ENCODE data around the gene NDUFB6. TPM values are rescaled to one million over a fixed set of nuclear protein-coding genes. Genes with fewer than 3 reads are reported as not detected.
A peak's percentile ranks its signal among the peaks of the same experiment; 100 is the strongest.
"Not testable (repeated sequence)": the region's sequence is repeated elsewhere in the genome, so short reads cannot be mapped to it uniquely, and the experiment has no call there.

NDUFB6 gene
- total RNA-seq (2014; rRNA removed) = 59.9 and 76.2 TPM in 2 replicates
- polyA plus RNA-seq (2012) = 103 TPM

DNA sequence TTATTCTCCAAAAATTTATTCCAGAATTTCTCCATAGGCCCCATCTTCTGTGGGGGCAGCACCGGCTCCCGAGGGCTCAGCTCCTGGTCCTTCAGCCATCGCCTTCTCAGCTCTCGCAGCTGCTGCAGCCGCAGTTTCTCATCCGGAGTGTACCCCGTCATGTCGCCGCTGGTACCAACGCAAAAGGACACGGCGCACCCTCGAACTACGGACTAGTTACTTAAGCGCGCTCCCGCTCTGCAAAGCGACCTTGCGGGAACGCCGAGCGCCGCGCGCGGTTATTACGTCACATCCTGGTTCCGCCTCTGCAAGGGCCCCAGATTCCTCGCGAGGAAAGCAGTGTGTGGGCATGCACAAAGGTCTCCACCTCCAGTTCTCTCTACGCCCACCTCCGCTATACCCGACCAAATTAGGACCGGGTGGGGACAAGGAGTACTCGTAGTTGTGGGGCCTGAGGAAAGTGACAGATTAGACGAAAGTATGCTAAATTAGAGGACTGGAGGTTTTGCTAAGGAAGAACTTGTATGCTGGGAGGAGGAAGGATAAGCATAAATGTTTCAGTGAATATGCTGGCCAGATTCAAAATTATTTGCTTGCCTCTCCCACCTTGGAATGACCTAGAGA lies at the start of gene NDUFB6:
TSS of gene NDUFB6 (minus strand) at position 260 of the 624 bp plus-strand sequence. CDS start at position 161, 99 bp downstream.
- DNase-seq (ENCODE audit: low read depth) = peak; percentile 93

DNA sequence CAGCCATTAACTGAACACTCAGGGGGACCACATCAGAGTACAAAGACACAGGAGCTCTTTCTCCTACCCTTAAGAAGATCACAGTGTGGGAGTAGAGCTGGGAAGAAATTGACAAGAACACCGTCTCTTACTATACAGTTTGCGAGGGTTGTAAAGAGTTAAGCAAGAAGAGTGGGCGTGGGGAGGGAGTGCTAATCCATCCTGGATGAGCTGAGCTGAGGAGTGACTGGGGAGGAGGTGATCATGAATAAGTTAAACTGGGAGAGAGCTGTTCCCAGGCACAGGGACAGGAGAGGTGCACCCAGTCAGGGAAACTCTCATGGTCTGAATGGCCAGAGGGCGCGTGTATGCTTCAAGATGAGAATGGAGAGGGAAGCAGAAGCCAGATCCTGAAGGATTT lies 45.3 kb upstream of the NDUFB6 start:
- no peak for DNase-seq (ENCODE audit: low read depth)

DNA sequence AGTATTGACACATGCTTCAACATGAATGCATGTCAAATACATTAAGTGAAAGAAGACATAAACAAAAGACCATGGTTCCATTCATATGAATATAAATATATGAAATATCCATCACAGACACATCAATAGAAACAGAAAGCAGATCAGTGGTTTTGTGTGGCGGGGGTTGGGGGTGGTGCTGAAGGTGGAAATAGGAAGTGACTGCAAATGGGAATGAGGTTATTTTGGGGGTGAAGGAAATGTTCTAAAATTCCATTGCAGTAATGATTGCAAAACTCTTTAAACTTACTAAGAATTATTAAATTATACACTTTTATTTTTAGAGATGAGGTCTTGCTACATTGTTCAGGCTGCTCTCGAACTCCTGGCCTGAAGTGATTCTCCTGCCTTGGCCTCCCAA lies 33.9 kb upstream of the NDUFB6 start:
- DNase-seq (ENCODE audit: low read depth) = no peak

DNA sequence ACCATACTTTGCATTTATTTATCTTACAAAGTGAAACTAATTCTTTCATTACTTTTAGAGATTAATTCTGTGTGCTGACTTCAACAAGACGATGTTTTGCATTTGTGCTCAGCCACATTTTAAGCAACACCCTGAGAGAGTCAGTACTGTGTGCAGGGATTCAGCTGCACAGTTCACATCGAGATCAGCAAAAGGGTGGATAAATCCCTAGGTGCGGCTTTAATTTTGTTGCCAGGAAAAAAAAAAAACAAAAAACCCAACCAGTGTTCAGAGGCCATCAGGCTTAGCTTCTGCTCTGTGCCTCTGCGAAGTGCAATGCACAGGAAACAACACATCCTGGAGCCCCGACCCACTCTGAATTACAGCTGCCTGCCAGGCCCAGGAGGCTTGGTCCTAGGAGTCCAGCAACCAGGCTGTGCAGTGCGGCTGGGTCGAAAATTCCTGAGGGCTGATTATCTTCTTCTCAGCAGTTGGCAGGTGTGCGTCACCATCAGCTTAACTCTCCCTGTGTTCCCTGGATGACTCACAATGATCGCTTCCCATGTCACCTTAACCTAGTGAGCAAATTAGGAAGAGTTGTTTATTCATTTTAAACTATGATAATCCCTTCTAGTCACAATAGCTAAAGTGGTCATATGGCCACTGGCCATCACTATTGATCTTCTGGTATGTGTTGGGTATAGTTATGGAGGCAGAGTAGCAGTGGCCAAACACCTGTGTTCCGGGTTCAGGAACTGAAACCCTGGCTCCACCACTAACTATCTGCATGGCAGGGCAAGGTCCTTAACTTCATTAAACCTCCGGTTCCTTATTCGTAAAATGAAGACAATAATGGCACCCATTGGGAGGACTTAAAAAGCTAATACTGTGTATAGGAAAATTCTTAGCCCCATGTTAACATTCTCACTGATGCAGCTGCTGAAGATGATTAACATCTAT lies 31.2 kb upstream of the NDUFB6 start:
- DNase-seq (ENCODE audit: low read depth) = no peak

DNA sequence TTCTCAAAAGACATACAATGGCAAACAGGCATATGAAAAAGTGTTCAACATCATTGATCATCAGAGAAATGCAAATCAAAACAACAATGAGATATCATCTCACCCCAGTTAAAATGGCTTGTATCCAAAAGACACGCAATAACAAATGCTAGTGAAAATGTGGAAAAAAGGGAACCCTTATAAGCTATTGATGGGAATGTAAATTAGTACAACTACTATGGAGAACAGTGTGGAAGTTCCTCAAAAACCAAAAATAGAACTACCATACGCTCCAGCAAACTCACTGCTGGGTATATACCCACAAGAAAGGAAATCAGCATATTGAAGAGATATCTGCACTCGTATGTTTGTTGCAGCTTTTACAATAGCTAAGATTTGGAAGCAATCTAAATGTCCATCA lies 26.1 kb upstream of the NDUFB6 start:
- DNase-seq (ENCODE audit: low read depth) = not testable (repeated sequence)

DNA sequence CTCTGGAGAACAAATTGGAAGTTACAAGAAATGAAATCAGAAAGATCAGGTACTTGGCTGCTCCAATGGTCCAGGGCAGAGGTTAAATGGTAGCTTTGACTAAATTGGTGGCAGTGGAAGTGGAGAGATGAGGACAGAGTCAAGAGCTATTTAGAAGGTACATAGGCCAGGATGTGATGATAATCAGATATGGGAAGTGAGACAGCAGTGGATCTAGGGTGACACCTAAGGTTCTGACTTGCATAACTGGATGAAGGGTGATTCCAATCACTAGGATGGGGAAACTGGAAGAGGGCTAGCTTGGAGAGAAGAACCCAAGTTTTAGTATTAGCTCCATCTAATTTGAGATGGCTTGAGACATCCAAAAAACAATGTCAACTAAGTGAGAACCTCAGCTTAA lies 24.0 kb upstream of the NDUFB6 start:
- DNase-seq (ENCODE audit: low read depth) = no peak

DNA sequence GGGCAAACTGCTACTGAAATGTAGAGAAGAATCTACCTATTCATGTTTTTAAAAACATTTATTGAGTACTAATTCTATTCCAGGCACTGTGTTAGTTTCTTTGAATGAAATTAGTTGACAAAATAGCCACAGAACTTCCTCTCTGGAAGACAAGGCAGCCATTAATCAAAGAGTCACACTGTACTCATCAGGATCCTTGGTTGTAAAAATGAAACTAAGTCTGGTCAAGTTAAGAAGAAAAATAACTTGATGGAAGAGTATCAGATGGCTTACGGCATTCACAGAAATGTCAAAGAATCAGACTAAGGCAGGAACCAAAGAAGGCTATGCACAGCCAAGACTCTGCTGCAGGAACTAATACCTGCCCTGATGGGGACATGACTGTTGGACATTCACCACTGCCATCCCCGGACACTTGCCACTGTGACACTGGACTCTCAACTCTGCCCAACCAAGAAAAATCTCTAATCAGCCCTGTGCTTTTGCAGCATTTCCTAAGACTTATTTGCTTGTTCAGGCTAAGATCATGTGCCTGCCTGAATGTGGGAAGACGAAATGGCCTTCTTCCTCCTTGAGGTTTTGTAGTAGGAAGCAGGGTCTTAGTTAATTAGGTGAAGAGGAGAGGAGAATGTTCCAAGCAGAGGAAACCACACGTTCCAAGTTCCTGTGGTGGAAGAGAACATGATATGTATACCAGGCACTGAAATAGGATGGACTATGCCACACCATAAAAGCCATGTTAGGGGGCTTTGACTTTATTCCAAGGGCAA lies 23.3 kb upstream of the NDUFB6 start:
- DNase-seq (ENCODE audit: low read depth) = no peak

DNA sequence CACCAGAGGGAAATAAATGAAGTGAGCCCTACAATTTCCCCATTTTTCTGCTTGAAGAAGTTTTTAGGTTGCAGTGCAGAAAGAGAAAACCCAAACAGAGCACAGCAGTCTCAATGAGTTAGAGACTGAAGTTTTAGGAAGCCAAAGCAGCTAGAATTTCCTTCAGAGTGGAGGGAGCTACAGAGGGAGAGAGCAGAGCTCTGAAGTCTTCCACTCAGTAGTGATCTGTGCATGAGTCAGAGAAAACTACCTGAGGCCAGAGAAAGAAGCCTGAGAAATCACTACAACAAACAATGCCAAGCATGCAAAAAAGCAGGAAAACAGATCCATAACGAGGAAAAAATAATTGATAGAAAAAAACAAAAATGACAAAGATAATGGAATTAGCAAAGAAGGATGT lies 17.9 kb upstream of the NDUFB6 start:
- no peak for DNase-seq (ENCODE audit: low read depth)

DNA sequence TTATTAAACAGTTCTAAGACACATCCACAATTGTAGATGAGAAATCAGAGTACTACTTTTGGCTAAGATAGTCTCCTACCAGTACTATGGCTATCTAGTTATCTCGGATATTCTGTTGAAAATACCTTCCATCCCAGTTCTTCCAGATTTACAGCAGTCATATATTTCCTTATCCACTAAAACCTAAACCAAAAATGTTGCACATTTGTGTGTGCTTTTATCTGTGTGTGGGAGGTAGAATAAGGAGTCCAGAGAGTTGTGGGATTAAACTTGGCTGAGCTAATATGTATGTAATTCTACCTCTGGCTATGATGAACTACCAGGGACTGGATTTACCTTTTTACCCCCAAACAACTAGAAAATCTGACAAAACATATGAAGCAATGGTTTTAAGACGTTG lies 17.5 kb upstream of the NDUFB6 start:
- DNase-seq (ENCODE audit: low read depth) = no peak

DNA sequence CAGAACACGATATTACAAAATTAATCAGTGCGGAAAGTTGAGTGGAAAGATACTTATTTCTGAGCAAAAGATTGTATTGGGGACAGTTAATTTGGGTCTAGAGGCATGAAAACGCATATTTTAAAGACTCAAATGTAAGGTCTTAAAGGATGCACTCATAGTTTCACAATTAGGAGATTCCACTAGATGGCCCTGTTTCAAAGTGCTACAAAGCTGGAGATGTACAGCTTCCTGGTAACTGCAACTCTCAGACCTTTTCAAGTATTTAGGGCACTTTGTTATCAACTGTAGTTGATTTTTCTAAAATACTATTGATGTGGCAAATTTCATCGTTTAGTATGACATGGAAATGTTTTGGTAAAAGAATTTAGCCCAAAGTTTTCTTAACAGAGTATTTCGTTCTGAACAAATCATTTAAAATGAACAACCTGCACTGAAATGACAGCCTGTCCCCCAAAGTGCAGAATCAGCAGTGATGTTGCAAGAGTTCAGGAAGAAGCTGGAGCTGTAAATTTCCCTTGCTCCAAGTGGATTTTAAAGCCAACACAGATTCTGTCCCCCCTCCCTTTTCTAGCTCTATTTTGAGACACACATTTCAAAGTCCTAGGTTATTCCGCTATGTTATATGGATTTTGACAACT lies 16.2 kb upstream of the NDUFB6 start:
- DNase-seq (ENCODE audit: low read depth) = peak; percentile 54

DNA sequence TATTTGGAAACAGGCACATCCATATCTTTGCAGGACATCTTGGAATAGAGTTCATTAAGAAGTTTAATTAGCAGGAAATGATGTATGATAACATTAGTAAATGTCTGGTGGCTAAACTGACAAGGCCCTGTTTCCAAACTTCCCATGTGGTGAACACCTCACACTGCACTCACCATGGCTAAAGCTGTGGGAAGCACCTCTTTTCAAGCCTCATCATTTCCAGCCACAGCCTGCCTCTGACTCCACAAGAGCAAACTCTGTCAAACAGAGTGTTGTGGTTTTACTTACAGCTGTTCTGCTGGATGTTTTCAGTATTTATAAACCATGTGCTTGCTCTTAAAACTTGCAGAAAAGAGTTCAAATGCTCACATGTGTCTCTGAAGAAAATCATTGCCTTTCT lies 14.9 kb upstream of the NDUFB6 start:
- peak; percentile 81 for DNase-seq (ENCODE audit: low read depth)

DNA sequence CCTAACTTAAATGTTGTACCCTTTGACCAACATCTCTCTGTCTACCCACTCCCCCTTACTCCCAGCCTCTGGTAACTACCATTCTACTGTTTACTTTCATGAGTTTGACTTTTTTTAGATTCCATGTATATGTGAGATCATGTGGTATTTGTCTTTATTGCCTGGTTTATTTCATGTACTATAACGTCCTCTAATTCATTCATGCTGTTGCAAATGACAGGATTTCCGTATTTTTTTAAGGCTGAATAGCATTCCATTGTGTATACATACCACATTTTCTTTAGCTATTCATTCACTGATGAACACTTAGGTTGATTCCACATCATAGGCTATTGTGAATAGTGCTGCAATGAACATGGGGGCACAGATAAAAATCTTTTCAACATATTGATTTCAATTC lies 11.8 kb upstream of the NDUFB6 start:
- DNase-seq (ENCODE audit: low read depth) = no peak

DNA sequence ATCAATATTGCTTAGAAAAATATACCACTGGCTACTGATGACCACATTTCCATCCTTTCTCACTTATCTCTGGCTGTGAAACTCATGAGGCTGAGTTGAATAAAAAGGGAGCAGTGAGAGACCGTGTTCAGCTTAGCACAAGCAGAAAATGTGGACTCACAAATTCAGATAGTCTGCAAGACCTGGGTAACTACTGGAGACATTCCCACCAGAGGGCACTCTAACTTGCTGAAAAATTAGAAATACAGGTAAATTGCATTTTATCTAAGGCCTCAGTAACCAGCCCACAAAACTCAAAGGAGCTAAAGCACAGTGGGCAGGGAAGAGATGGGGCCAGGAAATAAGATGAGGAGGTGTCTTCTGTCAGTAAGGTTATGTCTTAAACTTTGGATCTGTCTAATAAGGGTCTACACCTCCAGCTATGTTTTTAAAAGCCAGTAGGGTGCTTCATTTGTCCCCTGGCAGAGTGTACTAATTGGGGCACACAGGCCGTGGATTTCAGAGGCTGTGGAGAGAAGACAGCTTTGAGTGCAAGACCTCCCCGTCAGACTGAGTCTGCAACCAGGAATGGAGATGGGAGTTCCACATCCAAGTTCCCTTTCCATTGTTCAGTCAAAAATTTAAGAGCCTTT lies 8.7 kb upstream of the NDUFB6 start:
- peak; percentile 59 for DNase-seq (ENCODE audit: low read depth)

DNA sequence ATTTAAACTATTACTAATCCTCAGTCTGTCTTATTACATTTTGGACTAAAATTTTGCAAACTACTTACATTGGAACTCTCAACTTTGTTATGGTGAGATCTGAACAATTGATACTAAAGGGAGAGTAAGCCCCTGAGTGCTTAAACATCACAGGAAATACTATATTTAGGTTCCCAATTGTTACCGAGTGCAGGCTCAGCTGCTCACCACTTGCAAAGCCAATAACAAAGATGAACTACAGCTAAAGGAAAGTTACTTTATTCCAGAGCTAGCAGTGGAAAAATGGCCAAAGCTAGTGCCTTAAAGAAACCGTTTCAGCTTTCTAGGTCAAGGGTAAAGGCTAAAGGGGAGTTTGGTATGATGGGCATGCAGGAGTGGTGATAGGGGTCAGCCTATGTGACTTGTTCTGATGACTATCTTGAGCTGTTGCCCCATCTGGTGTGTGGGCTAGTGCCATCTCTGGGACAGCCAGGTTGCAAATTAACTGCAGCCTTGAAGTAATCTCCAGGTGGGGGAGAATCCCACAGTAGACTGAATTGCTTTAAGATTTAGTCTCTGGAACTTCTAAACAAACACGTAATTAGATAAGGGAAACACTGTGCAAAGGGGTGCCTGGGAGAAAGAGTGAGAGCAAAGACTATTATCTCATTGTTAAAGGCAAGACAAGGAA lies 7.8 kb upstream of the NDUFB6 start:
- no peak for DNase-seq (ENCODE audit: low read depth)

DNA sequence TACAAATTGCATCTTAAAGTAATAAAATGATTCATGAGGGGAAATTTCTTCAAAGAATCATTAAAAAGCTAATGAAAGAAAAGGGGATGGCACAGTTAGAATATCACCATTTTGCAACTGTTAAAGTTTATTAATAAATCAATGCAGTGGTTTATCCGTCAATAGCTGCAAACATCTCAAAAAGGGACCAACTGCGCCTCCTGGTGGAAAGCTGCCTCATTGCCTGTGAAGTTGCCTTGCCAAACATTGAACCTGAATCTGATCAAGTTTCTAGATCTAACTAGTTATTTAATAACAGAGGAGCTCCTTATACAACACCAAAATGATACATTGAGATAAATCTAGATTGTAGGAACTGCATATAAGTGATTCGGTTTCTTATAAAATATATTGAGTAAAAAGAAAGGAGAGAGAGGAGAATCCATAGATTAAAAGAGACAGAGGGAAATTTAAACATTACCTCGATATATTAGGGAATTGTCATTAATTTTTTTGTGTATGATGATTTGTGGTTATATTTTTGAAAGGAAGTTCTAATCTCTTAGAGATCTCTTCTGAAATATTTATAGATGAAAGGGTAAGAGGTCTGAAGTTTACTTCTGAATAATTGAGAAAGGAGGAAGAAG lies 6.9 kb upstream of the NDUFB6 start:
- peak; percentile 44 for DNase-seq (ENCODE audit: low read depth)

DNA sequence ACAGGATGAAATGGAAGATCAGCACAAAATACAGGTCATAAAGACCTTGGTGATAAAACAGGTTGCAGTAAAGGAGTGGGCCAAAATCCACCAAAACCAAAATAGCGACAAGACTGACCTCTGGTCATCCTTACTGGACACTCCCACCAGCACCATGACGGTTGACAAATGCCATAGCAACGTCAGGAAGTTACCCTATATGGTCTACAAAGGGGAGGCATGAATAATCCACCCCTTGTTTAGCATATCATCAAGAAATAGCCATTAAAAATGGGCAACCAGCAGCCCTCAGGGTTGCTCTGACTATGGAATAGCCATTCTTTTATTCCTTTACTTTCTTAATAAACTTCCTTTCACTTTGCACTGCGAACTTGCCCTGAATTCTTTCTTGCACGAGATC lies 6.0 kb upstream of the NDUFB6 start:
- peak; percentile 11 for DNase-seq (ENCODE audit: low read depth)

DNA sequence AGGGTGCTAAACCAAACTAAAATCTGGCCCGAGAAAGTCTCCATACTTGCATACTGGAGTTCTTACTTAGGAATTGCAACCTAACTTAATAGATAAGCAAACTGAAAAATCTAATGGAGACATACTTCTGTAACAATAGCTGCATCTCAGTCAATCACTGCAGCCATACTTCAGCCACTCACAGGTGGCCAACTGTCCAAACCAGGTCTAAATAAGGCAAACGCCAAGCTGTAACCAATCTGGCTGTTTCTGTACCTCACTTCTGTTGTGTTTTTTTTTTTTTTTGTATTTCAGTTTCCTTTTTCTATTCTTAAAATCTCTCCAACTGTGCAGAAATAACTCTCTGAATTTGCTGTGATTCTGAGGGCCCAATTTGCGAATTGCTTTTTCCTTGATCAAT lies 4.4 kb upstream of the NDUFB6 start:
- no peak for DNase-seq (ENCODE audit: low read depth)

DNA sequence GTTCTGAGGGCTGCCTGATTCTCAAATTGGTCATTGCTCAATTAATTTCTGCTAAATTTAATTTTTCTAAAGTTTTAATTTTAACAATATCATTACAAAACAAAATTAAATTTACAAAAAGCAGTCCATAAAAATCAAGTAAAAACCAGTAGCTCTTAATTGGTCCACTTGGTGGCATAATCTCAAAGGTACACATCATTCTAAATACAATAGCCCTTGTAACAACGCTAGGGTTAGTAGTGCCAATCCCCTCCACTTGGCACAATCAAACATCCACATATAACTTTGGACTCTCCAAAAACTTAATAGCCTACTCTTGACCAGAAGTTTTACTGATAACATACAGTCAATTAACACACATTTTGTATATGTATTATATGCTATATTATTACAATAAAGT lies 1.9 kb upstream of the NDUFB6 start:
- DNase-seq (ENCODE audit: low read depth) = peak; percentile 7

DNA sequence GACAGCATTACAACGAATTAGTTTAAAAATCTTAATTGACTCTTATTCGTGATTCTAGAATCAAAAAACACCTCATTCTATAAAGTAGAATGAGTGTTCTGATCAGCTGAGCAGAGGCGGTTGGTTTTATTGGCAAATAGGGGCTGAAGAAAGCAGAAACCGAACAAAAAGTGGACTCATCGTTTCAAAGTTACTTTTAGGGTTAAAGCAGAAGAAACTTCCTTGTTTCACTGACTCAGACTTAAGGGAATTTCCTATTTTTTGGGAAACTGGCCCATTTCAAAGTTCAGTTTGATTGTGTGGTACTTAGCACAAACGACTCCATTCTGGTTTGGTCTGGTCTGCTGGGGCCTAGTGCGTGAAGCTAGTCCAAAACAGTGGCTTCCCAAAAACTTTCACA lies 862 bp upstream of the NDUFB6 start:
- no peak for DNase-seq (ENCODE audit: low read depth)
